ENCODE results near the gene FANCE. TPM values are rescaled to one million over a fixed set of nuclear protein-coding genes. Genes with fewer than 3 reads are reported as not detected.

FANCE gene
- total and polyA plus RNA-seq, 2 experiments from 2014 or later: 4.1 to 8.7 TPM

- Histone ChIP-seq H3K79me2 (peaks cover 12% of the 10 kb centered on the region), H4K20me1 (ENCODE audit: insufficient read depth, poor library complexity, severe bottlenecking) (peaks cover 33% of the 10 kb centered on the region), H3K4me1 (ENCODE audit: insufficient read depth) (peaks cover 20% of the 10 kb centered on the region), H3K36me3 (replicated peaks; ENCODE audit: insufficient read depth, low read depth) (no peaks in the 10 kb centered on the region), H3K27ac (no peak overlapping the region), H3K9me2 (replicated peaks; ENCODE audit: insufficient read depth) (no peaks in the 10 kb centered on the region), H2AFZ (no peak overlapping the region), H3K4me3 (no peak overlapping the region), H3K9me3 (ENCODE audit: low read depth) (no peaks in the 10 kb centered on the region), H3K27me3 (no peaks in the 10 kb centered on the region), H3K4me2 (no peak overlapping the region)
- TF ChIP-seq EZH2 (IDR thresholded peaks at IDR 0.05; ENCODE audit: borderline replicate concordance) (no peak), EZH2phosphoT487 (IDR thresholded peaks at IDR 0.05; ENCODE audit: low read depth, severe bottlenecking, unreplicated experiment) (no peak), CTCF (IDR thresholded peaks at IDR 0.05; ENCODE audit: poor library complexity) (no peak)
- DNase-seq (ENCODE audit: low spot score): no peak
- WGBS (ENCODE audit: low lambda C conversion rate, missing lambda C conversion rate): 94% methylated on average over 14 of the region's 14 CpGs
These were observed 22.2 kb downstream of the FANCE start for GRCh38 chr6:35474131-35474941.

GRCh38 chr6:35474942-35475570 lies 22.9 kb downstream of the FANCE start:
- 92% methylated on average over 20 of the region's 20 CpGs for WGBS (ENCODE audit: low lambda C conversion rate, missing lambda C conversion rate)
- Histone ChIP-seq H3K27ac (no peak overlapping the region), H3K9me2 (replicated peaks; ENCODE audit: insufficient read depth) (no peaks in the 10 kb centered on the region), H3K4me3 (no peak overlapping the region), H3K4me1 (ENCODE audit: insufficient read depth) (peaks cover 16% of the 10 kb centered on the region), H3K36me3 (replicated peaks; ENCODE audit: insufficient read depth, low read depth) (no peaks in the 10 kb centered on the region), H3K27me3 (no peaks in the 10 kb centered on the region), H3K4me2 (no peak overlapping the region), H3K79me2 (peaks cover 5% of the 10 kb centered on the region), H3K9me3 (ENCODE audit: low read depth) (no peaks in the 10 kb centered on the region), H2AFZ (no peak overlapping the region), H4K20me1 (ENCODE audit: insufficient read depth, poor library complexity, severe bottlenecking) (peaks cover 26% of the 10 kb centered on the region)
- DNase-seq (ENCODE audit: low spot score): no peak
- TF ChIP-seq EZH2 (IDR thresholded peaks at IDR 0.05; ENCODE audit: borderline replicate concordance) (no peak), CTCF (IDR thresholded peaks at IDR 0.05; ENCODE audit: poor library complexity) (no peak), EZH2phosphoT487 (IDR thresholded peaks at IDR 0.05; ENCODE audit: low read depth, severe bottlenecking, unreplicated experiment) (no peak)

- H3K4me3 ChIP-seq: no peak overlapping the region
- no peaks in the 10 kb centered on the region for H3K9me2 ChIP-seq (replicated peaks; ENCODE audit: insufficient read depth)
- no peaks in the 10 kb centered on the region for H3K27me3 ChIP-seq
- H3K4me1 ChIP-seq (ENCODE audit: insufficient read depth): peaks cover 11% of the 10 kb centered on the region
- H4K20me1 ChIP-seq (ENCODE audit: insufficient read depth, poor library complexity, severe bottlenecking): peaks cover 21% of the 10 kb centered on the region
- no peaks in the 10 kb centered on the region for H3K9me3 ChIP-seq (ENCODE audit: low read depth)
- H2AFZ ChIP-seq: no peak overlapping the region
- 94% methylated on average over 4 of the region's 4 CpGs for WGBS (ENCODE audit: low lambda C conversion rate, missing lambda C conversion rate)
- no peak overlapping the region for H3K4me2 ChIP-seq
- TF ChIP-seq EZH2 (IDR thresholded peaks at IDR 0.05; ENCODE audit: borderline replicate concordance): no peak
- TF ChIP-seq EZH2phosphoT487 (IDR thresholded peaks at IDR 0.05; ENCODE audit: low read depth, severe bottlenecking, unreplicated experiment): no peak
- DNase-seq (ENCODE audit: low spot score): no peak
- no peaks in the 10 kb centered on the region for H3K36me3 ChIP-seq (replicated peaks; ENCODE audit: insufficient read depth, low read depth)
- H3K27ac ChIP-seq: no peak overlapping the region
- peaks cover 3% of the 10 kb centered on the region for H3K79me2 ChIP-seq
These were observed 23.4 kb downstream of the FANCE start for GRCh38 chr6:35475573-35475972.

- H4K20me1 ChIP-seq (ENCODE audit: insufficient read depth, poor library complexity, severe bottlenecking): peaks cover 17% of the 10 kb centered on the region
- H3K4me2 ChIP-seq: no peak overlapping the region
- no peak overlapping the region for H3K4me3 ChIP-seq
- no peaks in the 10 kb centered on the region for H3K9me2 ChIP-seq (replicated peaks; ENCODE audit: insufficient read depth)
- H3K36me3 ChIP-seq (replicated peaks; ENCODE audit: insufficient read depth, low read depth): no peaks in the 10 kb centered on the region
- no peak for DNase-seq (ENCODE audit: low spot score)
- H3K9me3 ChIP-seq (ENCODE audit: low read depth): no peaks in the 10 kb centered on the region
- TF ChIP-seq EZH2phosphoT487 (IDR thresholded peaks at IDR 0.05; ENCODE audit: low read depth, severe bottlenecking, unreplicated experiment) (no peak), EZH2 (IDR thresholded peaks at IDR 0.05; ENCODE audit: borderline replicate concordance) (no peak), CTCF (IDR thresholded peaks at IDR 0.05; ENCODE audit: poor library complexity) (no peak)
- H2AFZ ChIP-seq: no peak overlapping the region
- no peak overlapping the region for H3K27ac ChIP-seq
- WGBS (ENCODE audit: low lambda C conversion rate, missing lambda C conversion rate): 87% methylated on average over 14 of the region's 14 CpGs
- H3K79me2 ChIP-seq: peaks cover 3% of the 10 kb centered on the region
- no peaks in the 10 kb centered on the region for H3K27me3 ChIP-seq
- peaks cover 8% of the 10 kb centered on the region for H3K4me1 ChIP-seq (ENCODE audit: insufficient read depth)
These were observed 23.9 kb downstream of the FANCE start for GRCh38 chr6:35476004-35476403.

All from hepatocyte (in vitro differentiated cells).